Hematopoietic multipotent progenitor cell treated with erythropoietin and hydrocortisone succinate and interleukin-3 and kit ligand, for 8 days (in vitro differentiated cells): ENCODE measurements around the gene CYP3A7.
"Not testable (repeated sequence)": the region's sequence is repeated elsewhere in the genome, so short reads cannot be mapped to it uniquely, and the experiment has no call there.

Experiments used
- DNase-seq: peaks from one replicate; pipeline ENCODE4 v3.0.0-alpha.2; 2015

CYP3A7 gene

DNA sequence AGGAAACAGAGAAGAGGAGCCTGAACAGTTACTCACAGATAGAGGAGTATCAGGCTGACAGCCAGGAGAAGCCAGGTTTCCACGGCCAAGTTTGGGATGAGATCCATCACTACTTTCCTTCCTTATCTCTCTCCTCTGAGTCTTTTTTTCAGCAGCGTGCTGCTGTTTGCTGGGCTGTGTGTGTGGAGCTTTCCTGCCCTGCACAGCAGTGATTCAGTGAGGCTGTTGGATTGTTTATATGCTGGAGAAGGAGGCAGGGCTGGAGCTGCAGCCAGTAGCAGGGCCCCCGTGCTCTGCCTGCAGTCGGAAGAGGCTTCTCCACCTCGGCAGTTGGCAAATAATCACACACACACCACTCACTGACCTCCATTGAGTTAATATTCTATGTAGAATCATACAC, at the start of gene CYP3A7:
Gene CYP3A7 (minus strand): TSS at position 210 of the 400 bp plus-strand sequence. CDS start 103 bp downstream, at position 107.
- no peak for DNase-seq

DNA sequence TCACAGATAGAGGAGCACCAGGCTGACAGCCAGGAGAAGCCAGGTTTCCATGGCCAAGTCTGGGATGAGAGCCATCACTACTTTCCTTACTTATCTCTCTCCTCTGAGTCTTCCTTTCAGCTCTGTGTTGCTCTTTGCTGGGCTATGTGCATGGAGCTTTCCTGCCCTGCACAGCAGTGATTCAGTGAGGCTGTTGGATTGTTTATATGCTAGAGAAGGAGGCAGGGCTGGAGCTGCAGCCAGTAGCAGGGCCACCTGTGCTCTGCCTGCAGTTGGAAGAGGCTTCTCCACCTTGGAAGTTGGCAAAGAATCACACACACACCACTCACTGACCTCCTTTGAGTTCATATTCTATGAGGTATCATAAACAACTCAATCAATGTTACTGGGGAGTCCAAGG, 49.0 kb upstream of the CYP3A7 start, which contains the start of gene CYP3A4:
Gene CYP3A4 (minus strand): TSS at position 178 of the 400 bp plus-strand sequence. CDS start 103 bp downstream, at position 75.
- no peak for DNase-seq

DNA sequence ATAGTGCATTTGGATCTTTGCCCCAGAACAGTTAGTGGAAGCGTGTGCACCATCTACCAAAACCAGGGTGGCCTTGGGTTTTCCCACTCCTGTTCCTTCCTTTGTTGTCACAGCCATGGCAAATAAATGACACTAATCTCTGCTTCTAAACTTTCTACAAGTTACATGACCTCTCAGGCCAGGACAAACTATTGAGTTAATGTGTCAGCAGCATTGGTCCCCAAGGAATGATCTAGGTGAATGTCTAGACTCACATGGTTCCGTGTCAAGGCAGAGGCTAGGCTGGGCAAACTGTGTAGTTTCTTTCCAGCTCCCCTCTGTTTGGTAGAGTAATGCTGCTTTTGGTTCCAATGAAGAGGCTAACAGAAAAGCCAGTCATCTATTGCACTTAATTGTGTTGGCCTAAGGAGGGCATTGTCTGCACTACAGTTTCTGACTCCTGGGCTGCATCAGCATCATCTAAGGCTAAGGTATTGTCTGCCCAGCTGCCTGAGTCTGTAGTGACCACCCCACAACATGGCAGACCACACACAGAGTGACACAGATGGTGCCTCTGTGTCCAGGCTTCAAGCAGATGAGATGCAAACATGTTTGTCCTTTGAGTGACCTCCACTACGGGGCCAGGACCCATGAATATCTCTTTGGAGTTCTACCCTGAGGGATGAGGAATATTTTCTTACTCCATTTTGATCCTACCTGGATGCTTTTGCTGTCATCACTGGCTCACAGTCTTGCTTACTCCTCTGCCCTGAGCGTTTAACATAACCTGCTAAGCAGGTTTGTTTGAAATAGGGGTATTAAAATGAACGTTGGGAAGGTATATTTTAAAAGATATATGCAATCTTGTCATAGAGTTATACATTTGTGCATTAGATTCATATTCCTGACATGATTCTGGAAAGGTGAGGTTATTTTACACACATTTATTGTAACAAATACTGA, 47.3 kb upstream of the CYP3A7 start:
- DNase-seq: no peak

DNA sequence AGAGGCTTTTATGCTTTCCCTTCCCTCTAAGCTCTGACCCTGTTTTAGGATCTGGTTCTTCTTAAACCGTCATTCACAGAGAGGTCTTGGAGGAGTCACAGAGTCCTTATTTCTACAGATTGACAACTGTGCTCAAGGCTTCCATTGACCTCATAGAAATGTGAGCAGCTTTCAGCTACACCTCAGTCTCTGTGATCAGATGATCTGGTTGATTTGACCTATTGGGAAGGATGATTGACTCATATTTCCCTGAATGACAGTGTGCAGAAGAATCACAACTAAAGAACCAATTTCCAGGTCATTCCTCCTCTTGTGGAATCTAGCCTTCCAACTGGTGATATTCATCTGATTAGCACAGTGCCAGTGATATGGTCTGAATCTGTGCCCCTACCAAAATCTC, 45.6 kb upstream of the CYP3A7 start:
- no peak for DNase-seq

DNA sequence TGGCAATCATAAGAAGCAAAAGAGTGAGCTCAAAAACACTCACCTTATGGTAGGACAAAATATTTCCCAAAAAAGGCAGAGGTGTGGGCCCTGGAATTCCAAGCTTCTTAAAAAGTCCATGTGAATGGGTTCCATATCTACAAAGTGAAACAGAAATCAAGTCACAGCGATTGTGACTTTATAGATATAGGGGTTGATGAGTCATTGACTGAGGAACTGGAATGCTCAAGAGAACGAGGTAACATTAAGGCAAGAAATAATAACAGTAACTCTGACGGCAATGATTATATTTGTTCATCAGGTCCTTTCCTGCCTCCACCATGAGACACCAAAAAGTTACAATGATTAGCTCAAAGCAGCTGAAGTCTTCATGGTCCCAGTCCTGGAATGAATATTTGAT, 45.0 kb upstream of the CYP3A7 start:
- DNase-seq: no peak

DNA sequence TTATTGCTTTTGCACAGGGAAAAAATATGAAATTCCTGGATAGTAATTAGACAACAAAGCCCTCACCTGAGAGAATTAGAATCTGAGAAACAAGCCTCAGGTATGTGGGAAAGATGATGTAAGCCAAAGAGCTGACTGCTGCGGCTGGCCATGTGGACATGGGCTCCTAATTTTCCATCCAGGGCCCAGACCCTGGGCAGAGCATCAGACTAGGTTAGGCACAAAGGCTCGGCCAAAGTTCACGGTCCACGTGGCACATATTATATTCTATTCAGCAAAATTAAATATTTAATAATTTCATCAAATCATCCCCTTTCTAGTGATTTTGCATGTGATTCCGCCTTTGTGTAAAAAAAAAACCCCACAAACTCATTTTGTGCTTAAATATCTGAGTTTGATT, 43.9 kb upstream of the CYP3A7 start:
- no peak for DNase-seq

DNA sequence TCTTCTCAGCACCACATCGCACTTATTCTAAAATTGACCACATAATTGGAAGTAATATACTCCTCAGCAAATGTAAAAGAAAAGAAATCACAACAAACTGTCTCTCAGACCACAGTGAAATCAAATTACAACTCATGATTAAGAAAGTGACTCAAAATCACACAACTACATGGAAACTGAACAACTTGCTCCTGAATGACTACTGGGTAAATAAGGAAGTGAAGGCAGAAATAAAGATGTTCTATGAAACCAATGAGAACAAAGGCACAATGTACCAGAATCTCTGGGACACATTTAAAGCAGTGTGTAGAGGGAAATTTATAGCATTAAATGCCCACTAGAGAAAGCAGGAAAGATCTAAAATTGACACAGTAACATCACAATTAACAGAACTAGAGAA, 38.4 kb upstream of the CYP3A7 start:
- DNase-seq: not testable (repeated sequence)

DNA sequence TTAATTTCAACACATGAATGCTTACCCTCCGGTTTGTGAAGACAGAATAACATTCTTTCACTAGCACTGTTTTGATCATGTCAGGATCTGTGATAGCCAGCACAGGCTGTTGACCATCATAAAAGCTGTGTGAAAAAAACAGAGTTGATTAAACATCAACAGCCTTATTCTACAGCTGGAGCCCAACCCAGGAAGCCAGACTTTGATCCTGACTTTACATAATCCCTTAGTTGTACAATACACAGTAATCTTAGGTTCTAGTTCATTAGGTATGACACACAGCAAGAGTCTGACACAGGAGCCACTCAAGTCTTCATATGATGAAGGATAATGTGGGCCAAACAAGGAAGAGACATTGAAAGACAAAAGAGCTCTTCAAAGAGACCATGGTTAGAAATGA, 37.6 kb upstream of the CYP3A7 start:
- DNase-seq: no peak

DNA sequence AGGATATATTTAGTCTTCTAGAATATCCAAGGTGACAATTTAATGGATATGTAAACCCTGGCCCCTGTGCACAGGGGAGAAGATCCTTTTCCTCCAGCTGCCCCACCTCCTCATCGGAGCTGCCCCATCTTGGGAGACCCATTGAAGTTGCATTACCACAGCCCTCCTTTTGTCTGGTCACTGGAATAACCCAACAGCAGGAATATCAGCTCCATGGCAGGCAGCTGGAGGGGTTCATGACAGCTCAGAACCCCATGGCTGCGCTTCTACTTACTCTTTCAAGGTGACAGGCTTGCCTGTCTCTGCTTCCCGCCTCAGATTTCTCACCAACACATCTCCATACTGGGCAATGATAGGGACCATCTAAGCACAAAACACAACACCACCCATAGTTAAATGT, 34.5 kb upstream of the CYP3A7 start:
- not testable (repeated sequence) for DNase-seq

DNA sequence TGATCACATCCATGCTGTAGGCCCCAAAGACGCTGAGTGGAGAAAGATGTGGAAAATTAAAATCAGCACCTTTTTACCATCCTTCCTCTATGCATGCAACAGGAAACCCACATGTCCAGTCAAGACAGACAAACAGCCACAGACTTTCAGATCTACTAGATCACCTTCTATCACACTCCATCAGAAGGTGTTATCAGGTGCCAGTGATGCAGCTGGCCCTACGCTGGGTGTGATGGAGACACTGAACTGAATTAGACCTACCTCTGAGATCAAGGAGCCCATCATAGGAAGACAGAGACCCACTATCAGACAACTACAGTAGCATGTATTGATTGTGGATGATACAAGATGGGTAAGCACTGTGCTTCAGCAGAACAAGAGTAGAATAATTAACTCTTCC, 33.5 kb upstream of the CYP3A7 start:
- DNase-seq: no peak

DNA sequence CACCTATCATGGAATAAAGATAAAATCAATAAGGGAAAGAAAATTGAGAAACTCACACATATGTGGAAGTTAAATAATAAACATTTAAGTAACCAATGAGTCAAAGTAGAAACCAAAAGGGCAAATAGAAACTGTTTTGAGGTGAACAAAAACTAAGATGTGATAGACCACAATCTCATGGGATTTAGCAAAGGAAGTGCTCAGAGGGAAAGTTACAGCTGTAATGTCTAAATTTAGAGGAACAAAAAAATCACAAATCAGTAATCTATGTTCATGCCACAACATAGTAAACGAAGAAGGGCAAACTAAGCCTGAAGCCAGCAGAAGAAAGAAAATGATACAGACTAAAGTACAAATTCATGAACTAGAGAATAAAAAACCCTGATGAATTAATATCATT, 32.7 kb upstream of the CYP3A7 start:
- DNase-seq: no peak

DNA sequence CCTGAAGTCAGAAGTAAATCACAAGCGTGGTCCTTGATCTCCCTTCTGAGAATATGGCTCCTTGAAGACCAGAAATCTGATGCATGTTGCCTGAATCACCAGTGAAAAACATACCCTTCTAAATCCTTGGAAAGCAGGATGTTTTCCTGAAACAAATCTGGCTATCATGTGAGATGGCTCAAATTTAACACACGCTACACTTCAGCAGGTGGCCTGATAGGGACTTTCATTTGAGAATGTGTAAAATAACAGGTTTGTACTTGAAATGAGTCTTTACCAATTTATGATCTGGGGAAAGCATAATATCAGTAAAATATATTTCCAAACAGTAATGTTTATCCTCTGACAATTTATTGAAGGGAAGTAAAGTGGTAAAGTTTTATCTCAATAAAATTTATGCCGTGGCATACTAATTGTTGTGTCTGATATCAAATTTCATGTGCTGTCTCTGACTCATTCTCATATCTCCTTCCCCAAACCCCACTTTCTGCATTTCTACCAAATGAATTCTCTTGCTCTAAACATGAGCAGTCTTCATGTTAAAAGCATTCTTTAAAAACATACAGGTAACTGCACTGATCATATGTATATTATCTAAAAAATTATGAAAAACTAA, 31.6 kb upstream of the CYP3A7 start:
- no peak for DNase-seq

DNA sequence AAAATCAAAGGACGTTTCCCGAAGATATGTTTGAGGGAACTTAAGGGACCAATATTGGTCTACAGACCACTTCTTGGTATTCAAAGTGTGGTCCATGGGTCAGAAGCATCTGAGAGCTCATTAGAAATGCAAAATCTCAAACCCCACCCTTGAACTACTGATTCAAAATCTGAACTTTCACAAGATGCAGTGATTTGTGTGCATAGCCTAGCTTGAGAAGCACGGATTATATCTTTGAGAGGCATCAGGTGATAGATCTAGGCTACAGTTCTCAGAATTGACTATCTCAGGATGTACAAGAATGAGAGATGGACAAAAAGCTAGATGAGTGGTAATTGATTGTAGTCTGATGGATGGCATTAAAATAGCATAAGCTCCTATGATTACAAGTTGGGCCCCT, 29.5 kb upstream of the CYP3A7 start:
- DNase-seq: no peak

DNA sequence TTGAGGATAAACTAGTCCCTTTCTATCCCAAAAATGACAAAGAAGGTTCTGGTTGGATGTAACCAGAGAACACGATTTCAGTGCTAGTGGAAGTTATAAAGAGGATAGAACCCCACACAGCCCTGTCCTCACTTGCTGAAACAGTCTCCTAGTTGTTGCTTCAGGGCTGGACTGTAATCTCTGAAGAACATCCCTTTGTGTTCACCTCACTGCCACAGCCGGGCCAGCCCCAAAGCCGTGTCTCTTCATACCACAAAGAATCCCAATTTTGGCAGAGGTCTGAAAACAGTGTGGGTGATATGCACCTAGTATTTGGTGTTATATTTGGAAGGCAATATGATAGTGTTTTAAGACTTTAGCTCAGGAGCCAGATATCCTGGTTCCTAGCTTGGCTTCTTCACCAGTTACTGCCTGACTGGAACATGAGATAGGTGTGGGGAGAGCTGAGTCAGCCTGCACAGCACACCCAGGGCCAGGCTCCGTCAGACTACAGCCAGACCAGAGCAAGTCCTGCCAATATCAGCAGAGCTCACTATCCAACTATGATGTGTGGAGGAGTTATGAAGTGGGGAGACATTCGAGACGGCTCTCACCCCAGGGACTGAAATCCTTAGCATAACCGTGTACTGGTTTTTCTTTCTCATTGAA, 27.8 kb upstream of the CYP3A7 start:
- peak; percentile 44 for DNase-seq

DNA sequence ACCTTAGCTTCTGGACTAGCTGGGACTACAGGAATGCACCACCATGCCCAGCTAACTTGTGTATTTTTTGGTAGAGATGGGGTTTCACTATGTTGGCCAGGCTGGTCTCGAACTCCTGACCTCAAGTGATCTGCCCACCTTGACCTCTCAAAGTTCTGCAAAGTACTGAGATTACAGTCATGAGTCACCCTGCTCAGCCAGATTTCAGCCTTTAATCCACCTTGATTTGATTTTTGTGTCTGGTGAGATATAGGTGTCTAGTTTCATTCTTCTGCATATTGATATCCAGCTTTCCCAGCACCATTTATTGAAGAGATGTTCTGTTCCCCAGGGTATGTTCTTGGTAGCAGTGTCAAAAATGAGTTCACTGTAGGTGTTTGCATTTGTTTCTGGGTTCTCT, 20.1 kb upstream of the CYP3A7 start:
- no peak for DNase-seq

DNA sequence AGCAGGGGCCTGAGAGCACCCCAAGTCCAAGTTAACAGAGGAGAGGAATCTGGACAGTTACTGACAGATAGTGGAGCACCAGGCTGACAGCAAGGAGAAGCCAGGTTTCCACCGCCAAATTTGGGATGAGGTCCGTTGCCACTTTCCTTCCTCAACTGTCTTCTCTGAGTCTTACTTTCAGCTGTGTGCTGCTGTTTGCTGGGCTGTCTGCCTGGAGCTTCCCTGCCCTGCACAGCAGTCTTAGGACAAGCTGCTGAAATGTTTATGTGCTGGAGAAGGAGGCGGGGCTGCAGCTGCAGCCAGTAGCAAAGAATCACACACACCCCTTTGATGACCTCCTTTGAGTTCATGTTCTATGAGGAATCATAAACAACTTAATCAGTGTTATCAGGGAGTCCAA, 17.4 kb upstream of the CYP3A7 start:
- DNase-seq: no peak

DNA sequence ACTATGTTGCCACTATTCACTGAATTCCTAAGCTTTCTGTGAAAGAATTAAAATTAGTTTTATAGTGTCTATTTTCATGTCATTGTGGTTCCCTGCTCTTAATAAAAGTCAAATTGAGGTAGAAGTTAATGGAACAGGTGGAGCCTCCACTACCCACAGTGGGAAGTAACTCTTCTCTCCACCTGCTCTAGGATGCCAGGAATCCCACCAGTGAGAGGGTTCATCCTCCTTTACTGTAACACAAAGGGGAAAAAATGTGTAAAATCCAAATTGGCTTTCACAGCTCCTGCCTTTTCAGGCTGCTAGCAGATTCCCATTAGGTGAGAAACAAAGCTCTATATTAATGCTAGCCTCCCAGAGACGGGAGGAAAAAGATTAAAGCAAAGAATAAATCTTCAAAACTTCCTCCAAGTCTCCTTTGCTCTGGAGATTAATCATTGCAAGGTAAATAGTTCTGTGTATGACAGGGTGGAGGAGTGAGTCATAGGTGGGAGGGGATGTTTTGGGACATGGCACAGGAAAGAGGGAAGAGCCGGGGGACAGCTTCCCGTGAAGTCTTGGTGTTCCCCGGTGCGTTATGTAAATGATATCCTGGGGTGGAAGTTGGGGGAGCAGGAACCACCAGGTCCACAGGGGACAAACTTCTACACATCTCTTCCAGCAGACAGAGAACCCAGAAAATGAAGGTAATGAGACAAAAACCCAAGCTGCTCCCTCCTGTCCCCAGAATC, 16.5 kb upstream of the CYP3A7 start:
- DNase-seq: not testable (repeated sequence)

DNA sequence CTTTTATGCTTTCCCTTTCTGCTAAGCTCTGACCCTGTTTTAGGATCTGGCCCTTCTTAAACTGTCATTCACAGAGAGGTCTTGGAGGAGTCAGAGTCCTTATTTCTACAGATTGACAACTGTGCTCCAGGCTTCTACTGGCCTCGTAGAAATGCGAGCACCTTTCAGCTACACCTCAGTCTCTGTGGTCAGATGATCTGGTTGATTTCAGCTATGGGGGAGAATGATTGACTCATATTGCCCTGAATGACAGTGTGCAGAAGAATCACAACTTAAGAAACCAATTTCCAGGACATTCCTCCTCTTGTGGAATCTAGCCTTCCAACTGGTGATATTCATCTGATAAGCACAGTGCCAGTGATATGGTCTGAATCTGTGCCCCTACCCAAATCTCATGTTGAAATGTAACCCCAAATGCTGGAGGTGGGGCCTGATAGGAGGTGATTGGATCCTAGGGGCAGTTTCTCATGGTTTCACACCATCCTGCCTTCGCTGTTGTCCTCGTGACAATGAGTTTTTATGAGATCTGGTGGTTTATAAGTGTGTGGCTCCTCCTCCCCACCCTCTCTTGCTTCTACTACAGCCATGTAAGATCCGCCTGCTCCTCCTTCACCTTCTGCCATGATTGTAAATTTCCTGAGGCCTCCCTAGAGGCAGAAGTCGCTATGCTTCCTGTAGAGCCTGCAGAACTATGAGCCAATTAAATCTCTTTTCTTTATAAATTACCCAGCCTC, 14.0 kb upstream of the CYP3A7 start:
- DNase-seq: no peak

DNA sequence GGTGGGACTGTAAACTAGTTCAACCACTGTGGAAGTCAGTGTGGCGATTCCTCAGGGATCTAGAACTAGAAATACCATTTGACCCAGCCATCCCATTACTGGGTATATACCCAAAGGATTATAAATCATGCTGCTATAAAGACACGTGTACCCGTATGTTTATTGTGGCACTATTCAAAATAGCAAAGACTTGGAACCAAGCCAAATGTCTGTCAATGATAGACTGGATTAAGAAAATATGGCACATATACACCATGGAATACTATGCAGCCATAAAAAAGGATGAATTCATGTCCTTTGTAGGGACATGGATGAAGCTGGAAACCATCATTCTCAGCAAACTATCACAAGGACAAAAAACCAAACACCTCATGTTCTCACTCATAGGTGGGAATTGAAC, 11.9 kb upstream of the CYP3A7 start:
- DNase-seq: not testable (repeated sequence)

DNA sequence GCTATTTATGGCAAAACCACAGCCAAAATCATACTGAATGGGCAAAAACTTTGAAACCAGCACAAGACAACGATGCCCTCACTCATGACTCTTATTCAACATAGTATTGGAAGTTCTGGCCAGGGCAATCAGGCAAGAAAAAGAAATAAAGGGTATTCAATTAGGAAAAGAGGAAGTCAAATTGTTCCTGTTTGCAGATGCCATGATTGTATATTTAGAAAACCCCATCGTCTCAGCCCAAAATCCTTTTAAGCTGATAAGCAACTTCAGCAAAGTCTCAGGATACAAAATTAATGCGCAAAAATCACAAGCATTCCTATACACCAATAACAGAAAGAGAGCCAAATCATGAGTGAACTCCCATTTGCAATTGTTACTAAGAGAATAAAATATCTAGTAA, 10.4 kb upstream of the CYP3A7 start:
- not testable (repeated sequence) for DNase-seq

DNA sequence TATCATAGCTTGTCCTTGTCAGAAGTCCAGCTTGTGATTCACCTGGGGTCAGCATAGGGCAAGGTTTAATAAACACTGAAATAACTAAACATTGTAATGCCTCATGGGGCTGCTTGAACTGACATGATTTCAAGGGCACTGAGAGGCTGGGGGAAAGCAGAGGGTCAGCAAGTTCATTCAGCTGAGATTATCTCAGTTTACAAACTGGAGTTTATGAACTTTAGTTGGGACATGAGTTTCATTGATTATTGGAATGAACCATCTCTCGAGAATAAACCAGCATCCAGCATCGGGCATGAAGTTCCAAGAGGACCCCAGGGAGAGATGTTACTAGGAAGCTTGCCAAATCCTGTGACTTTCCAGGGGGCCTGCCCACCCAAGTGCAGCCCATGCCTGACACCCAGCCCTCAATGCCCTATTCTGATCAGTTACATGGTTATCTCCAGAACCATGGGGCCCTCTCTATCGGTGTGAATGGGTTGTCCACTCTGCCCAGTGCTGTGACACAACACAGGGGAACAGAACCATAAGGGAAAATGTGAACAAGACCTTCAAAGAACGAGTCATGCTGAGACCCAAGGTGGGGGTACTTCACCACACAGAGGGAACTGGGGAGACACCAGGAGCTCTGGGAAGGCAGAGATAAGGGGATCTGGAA, 7.9 kb upstream of the CYP3A7 start:
- no peak for DNase-seq

DNA sequence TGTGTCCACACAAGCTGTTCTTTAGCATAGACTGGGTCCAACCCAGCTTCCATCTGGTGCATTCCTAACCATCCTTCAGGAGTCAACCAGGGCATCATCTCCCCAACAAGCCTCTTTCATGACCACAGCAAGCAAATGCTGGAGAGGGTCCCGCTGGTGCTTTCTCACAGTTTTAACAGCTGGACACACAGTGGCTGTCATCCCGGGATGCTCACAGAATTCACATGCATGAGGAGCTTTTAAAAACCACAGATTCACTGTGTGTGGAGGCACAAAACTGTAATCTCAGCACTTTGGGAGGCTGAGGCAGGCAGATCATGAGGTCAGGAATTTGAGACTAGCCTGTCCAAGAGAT, 6.4 kb upstream of the CYP3A7 start:
- no peak for DNase-seq
